Smooth muscle cell (in vitro differentiated cells): Measurements from ENCODE around the gene MAGEF1. TPM values are rescaled to one million over a fixed set of nuclear protein-coding genes. Genes with fewer than 3 reads are reported as not detected.

ENCODE experiments used
- DNase-seq: peaks from one replicate; lab custom pipeline; 2025; ENCODE audit not compliant: unreplicated experiment; lab: John Stamatoyannopoulos, UW
- H2AFZ ChIP-seq: fragments of 200-600 bp; sonication (generic); 2 replicates; pipeline ENCODE4 v1.6.0; 2016; ENCODE audit warnings: antibody characterized with exemption, low read depth, mild to moderate bottlenecking
- H3F3A ChIP-seq: fragments of 200-600 bp; sonication (generic); 2 replicates; pipeline ENCODE4 v1.6.0; 2017; ENCODE audit warnings: antibody characterized with exemption, low read depth
- H3K27ac ChIP-seq: fragments of 200-600 bp; sonication (generic); 2 replicates; pipeline ENCODE4 v1.5.1; 2016; ENCODE audit warnings: low read depth, mild to moderate bottlenecking
- H3K27me3 ChIP-seq: fragments of 200-600 bp; sonication (generic); 2 replicates; pipeline ENCODE4 v1.6.1; 2016; ENCODE audit warnings: low read depth, mild to moderate bottlenecking
- H3K36me3 ChIP-seq: fragments of 200-600 bp; sonication (generic); 2 replicates; pipeline ENCODE4 v1.5.1; 2016; ENCODE audit warnings: low read depth
- H3K4me1 ChIP-seq: fragments of 200-600 bp; sonication (generic); 2 replicates; pipeline ENCODE4 v1.5.1; 2016; ENCODE audit warnings: low read depth
- H3K4me2 ChIP-seq: fragments of 200-600 bp; sonication (generic); 2 replicates; pipeline ENCODE4 v1.6.0; 2016; ENCODE audit warnings: mild to moderate bottlenecking
- H3K4me3 ChIP-seq: fragments of 200-600 bp; sonication (generic); 2 replicates; pipeline ENCODE4 v1.5.1; 2016; ENCODE audit warnings: mild to moderate bottlenecking
- H3K79me2 ChIP-seq: fragments of 200-600 bp; sonication (generic); 2 replicates; pipeline ENCODE4 v1.6.0; 2016; ENCODE audit warnings: low read depth, mild to moderate bottlenecking
- H3K9ac ChIP-seq: fragments of 200-600 bp; sonication (generic); 2 replicates; pipeline ENCODE4 v1.6.0; 2016; ENCODE audit warnings: low read depth
- H3K9me3 ChIP-seq: fragments of 200-600 bp; sonication (generic); replicated peaks from 2 replicates; pipeline ENCODE4 v1.5.1; 2016; ENCODE audit warnings: low read depth
- H4K20me1 ChIP-seq: fragments of 200-600 bp; sonication (generic); 2 replicates; pipeline ENCODE4 v1.6.0; 2016; ENCODE audit warnings: low read depth
- CTCF ChIP-seq: fragments of 200-600 bp; sonication (generic); IDR thresholded peaks from 2 replicates; pipeline ENCODE4 v1.5.1; 2017; ENCODE audit warnings: borderline replicate concordance, mild to moderate bottlenecking, antibody characterized with exemption; ENCODE audit not compliant: insufficient read depth, poor library complexity, severe bottlenecking
- WGBS: methylation state at CpG from one replicate; pipeline ENCODE4 v1.1.7; 2016; ENCODE audit warnings: low lambda C conversion rate; 5-methylcytosine and 5-hydroxymethylcytosine counted together
- polyA plus RNA-seq: library from polyadenylated mRNA; unstranded; fragments of >200 nt; fragmentation: Nextera tagmentation; extraction: Ambion mirVana; gene quantifications from 2 replicates; pipeline ENCODE4 v1.2.1, GENCODE V29; 2016
- total RNA-seq: library from RNA; depleted of rRNA; stranded (reverse); fragments of >200 nt; gene quantifications from 2 replicates; pipeline ENCODE4 v1.2.3, GENCODE V29; 2014

The MAGEF1 gene
- total and polyA plus RNA-seq, 2 experiments from 2014 or later, result 37.0 to 52.7 TPM

- Histone ChIP-seq H3K4me1 (peaks cover 5% of the 10 kb centered on the region), H3K9ac (no peak overlapping the region), H3F3A (peaks cover 10% of the 10 kb centered on the region), H3K9me3 (no peaks in the 10 kb centered on the region), H3K27me3 (no peaks in the 10 kb centered on the region), H3K27ac (no peak overlapping the region), H3K79me2 (no peaks in the 10 kb centered on the region), H3K4me2 (no peak overlapping the region), H2AFZ (no peak overlapping the region), H4K20me1 (no peaks in the 10 kb centered on the region), H3K36me3 (no peaks in the 10 kb centered on the region), H3K4me3 (no peak overlapping the region)
- TF ChIP-seq CTCF, result no peak
- DNase-seq, result no peak
- WGBS, result 82% methylated on average over 14 of the region's 14 CpGs
These were observed 23.2 kb upstream of the MAGEF1 start for GRCh38 chr3:184734903-184735701.

- no peak for DNase-seq
These were observed 22.2 kb upstream of the MAGEF1 start for GRCh38 chr3:184733971-184734608.

GRCh38 chr3:184733181-184733580 is 21.3 kb upstream of the MAGEF1 start:
- H3K27me3 ChIP-seq, result no peaks in the 10 kb centered on the region
- peaks cover 5% of the 10 kb centered on the region for H3K4me1 ChIP-seq
- no peak overlapping the region for H3K27ac ChIP-seq
- 89% methylated on average over 4 of the region's 4 CpGs for WGBS
- H3F3A ChIP-seq, result peaks cover 10% of the 10 kb centered on the region
- H3K79me2 ChIP-seq, result no peaks in the 10 kb centered on the region
- no peaks in the 10 kb centered on the region for H4K20me1 ChIP-seq
- H3K36me3 ChIP-seq, result no peaks in the 10 kb centered on the region
- H2AFZ ChIP-seq, result no peak overlapping the region
- H3K9me3 ChIP-seq, result no peaks in the 10 kb centered on the region
- DNase-seq, result no peak
- H3K4me3 ChIP-seq, result no peak overlapping the region
- H3K4me2 ChIP-seq, result no peak overlapping the region
- H3K9ac ChIP-seq, result no peak overlapping the region
- no peak for TF ChIP-seq CTCF

More at GRCh38 chr3:184733971-184734608, 22.2 kb upstream of the MAGEF1 start:
- H3K4me3 ChIP-seq, result no peak overlapping the region
- H4K20me1 ChIP-seq, result no peaks in the 10 kb centered on the region
- H3K4me1 ChIP-seq, result peaks cover 5% of the 10 kb centered on the region
- H3K9me3 ChIP-seq, result no peaks in the 10 kb centered on the region
- no peaks in the 10 kb centered on the region for H3K27me3 ChIP-seq
- no peak overlapping the region for H2AFZ ChIP-seq
- no peak overlapping the region for H3K9ac ChIP-seq
- no peak for TF ChIP-seq CTCF
- H3K36me3 ChIP-seq, result no peaks in the 10 kb centered on the region
- H3K4me2 ChIP-seq, result no peak overlapping the region
- no peak overlapping the region for H3K27ac ChIP-seq
- no peaks in the 10 kb centered on the region for H3K79me2 ChIP-seq
- WGBS, result 79% methylated on average over 8 of the region's 8 CpGs
- peaks cover 10% of the 10 kb centered on the region for H3F3A ChIP-seq
